A549 (cell line): ENCODE results near the gene ASB2. TPM values are rescaled to one million over a fixed set of nuclear protein-coding genes. Genes with fewer than 3 reads are reported as not detected.

Source experiments
- ATAC-seq, 2 experiments: fragments of 200-7000 bp in 1 of 2; fragments of >200 bp in 1 of 2; cut with Nextera tagmentation in 1 of 2; cut with Tn5 transposase in 1 of 2; 3 replicates each; pipeline versions ENCODE4 v1.8.0 to v1.9.1; 2018 to 2020; ENCODE audit warnings: mild to moderate bottlenecking in 1 of 2, moderate library complexity in 1 of 2
- CTCF ChIA-PET: fragments of 300-600 bp; sonication (Branson Sonifier 250); formaldehyde crosslinking; extraction: SDS; loops from one replicate; lab custom pipeline; 2021; ENCODE audit warnings: antibody characterized with exemption, inconsistent platforms; lab: Yijun Ruan, JAX
- POLR2A ChIA-PET: fragments of 350-600 bp; formaldehyde crosslinking; extraction: SDS; loops from one replicate; lab custom pipeline; 2021; ENCODE audit warnings: antibody characterized with exemption, inconsistent platforms; lab: Yijun Ruan, JAX
- DNase-seq, 2 experiments: peaks; one replicate each; pipeline versions ENCODE4 v3.0.0 to v3.0.0-alpha.2; 2011 to 2016; ENCODE audit warnings: low read depth in 1 of 2, low spot score in 1 of 2
- FAIRE-seq: peaks from 2 replicates; lab custom pipeline; 2011; peaks lifted over from hg19 to GRCh38; lab: Jason Lieb, UNC
- H3K27ac ChIP-seq, 2 experiments: fragments of >200 bp; sonication (Bioruptor Twin); formaldehyde crosslinking; 3 replicates each; pipeline ENCODE4 v1.5.1; 2016 to 2017
- H3K4me1 ChIP-seq: fragments of >200 bp; sonication (Bioruptor Twin); formaldehyde crosslinking; 3 replicates; pipeline ENCODE4 v1.6.1; 2016
- H3K4me2 ChIP-seq: fragments of >200 bp; sonication (Bioruptor Twin); formaldehyde crosslinking; 3 replicates; pipeline ENCODE4 v1.6.1; 2016
- H3K4me3 ChIP-seq: fragments of >200 bp; sonication (Bioruptor Twin); formaldehyde crosslinking; 3 replicates; pipeline ENCODE4 v1.5.1; 2016
- H3K9me3 ChIP-seq: fragments of >200 bp; sonication (Bioruptor Twin); formaldehyde crosslinking; 3 replicates; pipeline ENCODE4 v1.6.1; 2016
- ATOH8 ChIP-seq: fragments of 250-450 bp; sonication (Bioruptor Pico); IDR thresholded peaks from 2 replicates; pipeline ENCODE4 v1.5.0; 2020; ENCODE audit warnings: low read depth, mild to moderate bottlenecking, moderate library complexity
- CEBPB ChIP-seq, 2 experiments: fragments of >200 bp in 1 of 2; sonication (Bioruptor Twin) in 1 of 2; formaldehyde crosslinking in 1 of 2; IDR thresholded peaks; 2 replicates each; pipeline ENCODE4 v1.6.1; 2012 to 2016
- CHD2 ChIP-seq: fragments of 150-350 bp; IDR thresholded peaks from 2 replicates; pipeline ENCODE4 v1.6.1; 2014; ENCODE audit warnings: low read length; ENCODE audit not compliant: partially characterized antibody
- CTCF ChIP-seq: fragments of >200 bp; sonication (Bioruptor Twin); formaldehyde crosslinking; IDR thresholded peaks from 3 replicates; pipeline ENCODE4 v1.5.1; 2016
- E2F6 ChIP-seq: IDR thresholded peaks from 2 replicates; pipeline ENCODE4 v1.6.1; 2012; ENCODE audit warnings: low read depth, borderline replicate concordance
- ELK1 ChIP-seq: fragments of 150-350 bp; IDR thresholded peaks from 2 replicates; pipeline ENCODE4 v1.6.1; 2014; ENCODE audit warnings: low read depth, mild to moderate bottlenecking, low read length
- FOSL2 ChIP-seq, 2 experiments: fragments of 450-650 bp in 1 of 2; fragments of >200 bp in 1 of 2; sonication (Bioruptor Twin) in 1 of 2; formaldehyde crosslinking; IDR thresholded peaks; 2 replicates each; pipeline versions ENCODE4 v1.5.0 to v1.6.1; 2016 to 2020; ENCODE audit warnings: mild to moderate bottlenecking in 1 of 2, moderate library complexity in 1 of 2
- FOXS1 ChIP-seq: fragments of 250-450 bp; sonication (Bioruptor Pico); IDR thresholded peaks from 2 replicates; pipeline ENCODE4 v1.5.0; 2020; ENCODE audit warnings: mild to moderate bottlenecking, moderate library complexity
- GATA3 ChIP-seq: IDR thresholded peaks from 2 replicates; pipeline ENCODE4 v1.6.1; 2012; ENCODE audit warnings: borderline replicate concordance
- JUNB ChIP-seq: fragments of >200 bp; sonication (Bioruptor Twin); formaldehyde crosslinking; IDR thresholded peaks from 2 replicates; pipeline ENCODE4 v1.6.1; 2016
- KDM5A ChIP-seq: fragments of 200-600 bp; sonication (generic); IDR thresholded peaks from 2 replicates; pipeline ENCODE4 v1.6.1; 2016; ENCODE audit warnings: antibody characterized with exemption, mild to moderate bottlenecking
- MAX ChIP-seq: IDR thresholded peaks from 2 replicates; pipeline ENCODE4 v1.6.1; 2012
- MAZ ChIP-seq: fragments of 150-350 bp; IDR thresholded peaks from 2 replicates; pipeline ENCODE4 v1.6.1; 2014; ENCODE audit warnings: antibody characterized with exemption, low read depth, low read length, borderline replicate concordance
- MYC ChIP-seq: IDR thresholded peaks from 2 replicates; pipeline ENCODE4 v1.6.1; 2012; ENCODE audit warnings: mild to moderate bottlenecking, inconsistent platforms, low read length, improper control_type of control experiment, borderline replicate concordance
- NR3C1 ChIP-seq: fragments of >200 bp; sonication (Bioruptor Twin); formaldehyde crosslinking; IDR thresholded peaks from 3 replicates; pipeline ENCODE4 v1.6.1; 2017
- PBX3 ChIP-seq: IDR thresholded peaks from 2 replicates; pipeline ENCODE4 v1.6.1; 2012
- POLR2AphosphoS2 ChIP-seq: conservative IDR thresholded peaks from 2 replicates; pipeline ENCODE4 v1.6.1; 2012; ENCODE audit warnings: low read length, improper control_type of control experiment, inconsistent platforms
- RAD21 ChIP-seq, 2 experiments: fragments of >200 bp in 1 of 2; sonication (Bioruptor Twin) in 1 of 2; formaldehyde crosslinking in 1 of 2; IDR thresholded peaks in 1 of 2; conservative IDR thresholded peaks in 1 of 2; 2 replicates in 1 of 2; 3 replicates in 1 of 2; pipeline ENCODE4 v1.6.1; 2012 to 2018; ENCODE audit warnings: inconsistent platforms in 1 of 2
- SMC3 ChIP-seq: fragments of >200 bp; sonication (Bioruptor Twin); formaldehyde crosslinking; IDR thresholded peaks from 3 replicates; pipeline ENCODE4 v1.6.1; 2018; ENCODE audit warnings: inconsistent platforms
- ZFP36 ChIP-seq: fragments of 450-650 bp; IDR thresholded peaks from 2 replicates; pipeline ENCODE4 v1.6.1; 2014; ENCODE audit warnings: borderline replicate concordance; ENCODE audit not compliant: partially characterized antibody
- ZSCAN20 ChIP-seq: fragments of 250-450 bp; sonication (Bioruptor Pico); IDR thresholded peaks from 2 replicates; pipeline ENCODE4 v1.8.0; 2022; ENCODE audit warnings: mild to moderate bottlenecking, moderate library complexity
- WGBS: methylation state at CpG from one replicate; pipeline ENCODE4 v1.1.6; 2017; ENCODE audit errors: missing lambda C conversion rate; 5-methylcytosine and 5-hydroxymethylcytosine counted together
- polyA plus RNA-seq, 4 experiments: library from polyadenylated mRNA; depleted of rRNA in 3 of 4; stranded (reverse); fragments of >200 nt; fragmentation: RNase III in 1 of 4; extraction: RNeasy Plus Mini Kit Qiagen cat#74134 plus additional on column Dnase treatment in 1 of 4; gene quantifications; 2 replicates in 3 of 4; 3 replicates in 1 of 4; pipeline ENCODE4 v1.2.3, GENCODE V29; 2011 to 2017

ASB2 gene
- polyA plus RNA-seq, 2 of the 4 experiments (the other 2 are of a cell fraction), result 0.03 to 0.10 TPM

- TF ChIP-seq NR3C1 (no peak), E2F6 (no peak), MAZ (no peak), ZSCAN20 (CRISPR knock-in tag) (no peak), FOSL2 (IDR thresholded peaks at IDR 0.05) (no peak), FOSL2 (CRISPR knock-in tag; IDR thresholded peaks at IDR 0.05) (no peak)
Observed at GRCh38 chr14:93925374-93925895, 50.9 kb downstream of the ASB2 start (continued).

- Histone ChIP-seq H3K4me1 (no peaks in the 10 kb centered on the region), H3K4me2 (no peak overlapping the region), H3K9me3 (no peaks in the 10 kb centered on the region), H3K27ac (no peak overlapping the region), H3K4me3 (no peak overlapping the region)
- POLR2A ChIA-PET, result no interaction called here
- 50% methylated on average over 14 of the region's 14 CpGs for WGBS
- ATAC-seq (no peak), DNase-seq (no peak), FAIRE-seq (no peak)
- TF ChIP-seq PBX3, result no peak
- TF ChIP-seq CHD2, result no peak
- no peak for TF ChIP-seq POLR2AphosphoS2
- no peak for TF ChIP-seq NR3C1
- TF ChIP-seq RAD21 (conservative IDR thresholded peaks at IDR 0.05 in 1 of 2, IDR thresholded peaks at IDR 0.05 in 1 of 2), result no peak
- no peak for TF ChIP-seq CTCF
- TF ChIP-seq ATOH8 (CRISPR knock-in tag), result no peak
- no peak for TF ChIP-seq CEBPB (IDR thresholded peaks at IDR 0.05)
- no peak for TF ChIP-seq GATA3
- TF ChIP-seq ELK1, result no peak
- no peak for TF ChIP-seq ZFP36
- TF ChIP-seq JUNB, result no peak
- CTCF ChIA-PET, result interaction anchor here (0.7 to 3.1 kb wide), 10 partner anchors 11 to 270 kb away, joined by 3 to 17 read pairs (median 4); no protein-coding TSS in a partner anchor
Observed at GRCh38 chr14:93924592-93925355, 51.6 kb downstream of the ASB2 start.

- TF ChIP-seq GATA3 (no peak), POLR2AphosphoS2 (no peak), MYC (no peak), NR3C1 (no peak), ATOH8 (CRISPR knock-in tag) (no peak), SMC3 (no peak), KDM5A (no peak), MAX (no peak), FOXS1 (CRISPR knock-in tag) (no peak)
- TF ChIP-seq, all 56 proteins: peak for 0
- Histone ChIP-seq H3K4me2 (no peak overlapping the region), H3K9me3 (peaks cover 9% of the 10 kb centered on the region; the same call in 1 of the 3 replicates), H3K4me3 (no peak overlapping the region), H3K27ac (no peak overlapping the region), H3K4me1 (no peaks in the 10 kb centered on the region)
- ChIA-PET CTCF (interaction anchor here (0.7 to 3.1 kb wide), 5 partner anchors 12 to 269 kb away, joined by 3 to 17 read pairs (median 4); no protein-coding TSS in a partner anchor), POLR2A (no interaction called here)
- no peak for FAIRE-seq
- ATAC-seq, result no peak
- WGBS, result 58% methylated on average over 8 of the region's 8 CpGs
- DNase-seq, result no peak
Observed at GRCh38 chr14:93923626-93924025, 52.7 kb downstream of the ASB2 start.
